Fibroblast of skin of right quadriceps (primary cell): Measurements from ENCODE around the gene GNAT2.
A peak's percentile ranks its signal among the peaks of the same experiment; 100 is the strongest.
"Not testable (repeated sequence)": the region's sequence is repeated elsewhere in the genome, so short reads cannot be mapped to it uniquely, and the experiment has no call there.

ENCODE experiments used
- DNase-seq: peaks from one replicate; pipeline ENCODE4 v3.0.0-alpha.2; 2013

GNAT2 gene

DNA sequence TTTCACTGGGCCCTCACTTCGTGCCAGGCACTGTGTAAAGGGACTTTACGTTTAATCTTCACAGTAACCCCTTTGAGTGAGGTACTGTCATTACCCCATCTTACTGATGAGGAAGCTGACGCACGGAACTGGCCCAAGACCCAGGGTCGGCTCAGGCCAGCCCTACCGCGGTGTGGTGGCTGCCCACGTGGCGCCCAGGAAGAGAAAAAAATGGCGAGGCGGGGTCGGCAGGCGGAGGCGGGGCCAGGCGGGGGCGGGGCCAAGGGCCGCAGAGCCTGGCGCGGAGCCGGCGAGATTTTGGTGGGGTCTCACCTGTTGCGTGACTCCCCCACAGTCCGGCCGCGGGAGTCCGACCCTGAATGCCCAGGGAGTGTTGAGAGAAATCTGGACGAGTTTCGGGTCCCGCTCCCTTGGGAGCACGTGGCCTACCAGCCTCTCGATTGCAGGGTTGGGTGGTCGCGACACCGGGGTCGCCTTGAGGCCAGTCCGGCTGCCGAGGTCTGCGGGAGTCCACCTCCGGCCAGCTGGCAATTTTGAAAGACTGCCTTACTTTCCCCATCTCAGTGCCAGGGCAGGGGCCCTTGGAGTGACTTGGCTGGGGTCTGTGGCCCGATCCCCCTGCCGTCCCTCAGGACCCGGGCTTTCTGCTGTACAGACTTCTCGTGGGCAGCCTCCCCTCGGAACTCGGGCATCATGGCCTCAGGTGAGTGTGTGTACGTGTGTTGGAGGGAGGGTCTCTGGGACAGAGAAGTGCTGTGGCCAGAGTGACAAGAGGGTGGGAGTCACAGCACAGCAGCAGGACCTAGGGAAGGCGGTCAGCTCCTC, at the start of gene GNAT2, which contains the start of gene AMPD2:
Gene GNAT2, minus strand, starts transcription at position 41 of the 825 bp plus-strand sequence. CDS start 6,746 bp downstream, outside the sequence.
Gene AMPD2, plus strand, starts transcription at position 262 of the 825 bp plus-strand sequence. CDS start 1,339 bp downstream, outside the sequence.
- DNase-seq, result peak; percentile 84

DNA sequence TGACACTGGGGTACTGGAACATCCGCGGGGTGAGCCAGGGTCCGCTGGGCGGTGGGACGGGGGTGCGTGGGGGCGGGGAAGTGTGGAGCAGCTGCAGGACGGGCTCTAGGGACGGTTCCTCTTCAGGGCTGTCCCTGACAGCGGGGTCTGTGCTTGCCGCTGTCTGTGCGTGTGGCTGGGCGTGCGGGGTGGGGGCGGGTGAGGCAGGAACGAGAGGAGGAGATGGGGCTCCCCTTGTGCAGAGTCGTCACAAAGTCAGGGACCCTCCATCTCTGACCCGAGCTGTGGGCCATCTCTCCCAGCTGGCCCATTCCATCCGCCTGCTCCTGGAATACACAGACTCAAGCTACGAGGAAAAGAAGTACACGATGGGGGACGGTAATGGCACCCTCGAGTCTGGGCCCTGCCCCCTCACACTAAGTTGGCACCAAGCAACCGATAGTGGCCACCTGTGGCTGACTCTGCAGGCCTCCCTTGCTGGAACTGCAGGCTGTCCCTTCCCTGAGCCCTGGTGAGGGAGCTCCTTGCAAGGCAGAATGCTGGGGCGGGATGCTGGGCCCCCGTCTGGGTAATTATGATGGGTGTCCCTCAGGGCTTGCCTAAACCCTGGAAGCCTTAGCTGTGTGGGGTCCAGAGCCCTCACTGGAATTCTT, 48.8 kb upstream of the GNAT2 start:
- DNase-seq, result no peak

DNA sequence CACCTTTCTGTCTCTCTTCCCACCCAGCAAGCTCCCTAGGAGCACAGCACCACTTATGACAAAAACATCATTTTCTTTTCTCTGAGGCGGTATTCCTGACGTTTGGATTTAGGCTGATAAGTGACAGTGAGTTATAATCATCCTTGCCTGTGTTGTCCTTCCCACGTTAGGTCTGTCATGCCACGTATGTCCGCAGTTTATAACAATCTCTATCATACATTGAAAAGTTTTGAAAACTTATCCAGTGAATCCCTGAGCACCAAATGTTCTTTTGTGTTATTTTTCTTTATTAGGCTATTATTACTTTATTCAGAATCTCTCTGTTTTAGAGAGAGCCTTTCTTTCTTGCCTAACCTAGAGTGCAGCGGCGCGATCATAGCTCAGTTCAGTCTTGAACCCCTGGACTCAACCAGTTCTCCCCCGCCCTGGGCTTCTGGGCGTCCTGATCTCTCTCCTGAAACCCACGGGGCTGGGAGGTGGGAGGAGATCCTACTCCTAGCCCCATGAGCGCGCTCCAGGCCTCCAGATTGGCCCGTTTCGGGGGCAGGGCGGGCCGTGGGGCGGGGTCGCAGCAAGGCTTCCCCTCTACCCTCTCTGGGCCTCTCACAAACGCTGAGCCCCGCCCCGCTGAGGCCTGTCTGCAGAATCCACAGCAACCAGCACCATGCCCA, 48.2 kb upstream of the GNAT2 start, which contains the start of gene GSTM2:
Gene GSTM2, plus strand, starts transcription at position 606 of the 671 bp plus-strand sequence. Its CDS starts 59 bp downstream, at position 665.
- peak; percentile 85 for DNase-seq

DNA sequence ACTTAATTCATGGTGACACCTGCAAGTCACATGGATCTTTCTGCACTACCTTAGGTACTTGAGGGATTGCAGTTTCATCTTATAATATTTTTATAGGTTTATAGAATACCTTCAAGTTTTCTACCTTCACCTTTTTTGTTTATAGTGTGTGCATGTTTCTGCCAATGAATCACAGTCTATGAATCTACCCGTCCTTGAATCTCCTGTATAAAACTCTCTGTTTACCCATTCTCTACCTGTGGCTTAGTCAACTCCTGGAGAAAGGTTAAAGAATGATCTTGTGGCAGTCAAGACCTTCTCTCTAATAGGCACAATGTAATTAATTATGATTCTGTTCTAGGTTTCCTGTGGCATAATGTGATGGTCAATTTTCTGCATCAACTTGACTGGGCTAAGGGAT, 45.3 kb upstream of the GNAT2 start:
- DNase-seq, result no peak

DNA sequence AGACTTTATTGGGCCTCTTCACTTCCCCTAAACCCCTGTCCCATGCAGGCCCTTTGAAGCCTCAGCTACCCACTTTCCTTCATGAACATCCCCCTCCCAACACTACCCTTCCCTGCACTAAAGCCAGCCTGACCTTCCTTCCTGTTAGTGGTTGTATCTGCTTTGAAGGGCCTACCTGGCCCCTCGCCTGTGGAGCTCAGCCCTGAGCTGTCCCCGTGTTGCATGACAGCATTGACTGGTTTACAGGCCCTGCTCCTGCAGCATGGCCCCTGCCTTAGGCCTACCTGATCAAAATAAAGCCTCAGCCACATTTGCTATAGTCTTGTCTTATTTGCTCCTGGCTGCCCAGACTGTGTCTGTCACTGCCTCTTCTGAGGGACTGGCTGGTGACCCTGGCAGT, 42.0 kb upstream of the GNAT2 start:
- DNase-seq, result no peak

DNA sequence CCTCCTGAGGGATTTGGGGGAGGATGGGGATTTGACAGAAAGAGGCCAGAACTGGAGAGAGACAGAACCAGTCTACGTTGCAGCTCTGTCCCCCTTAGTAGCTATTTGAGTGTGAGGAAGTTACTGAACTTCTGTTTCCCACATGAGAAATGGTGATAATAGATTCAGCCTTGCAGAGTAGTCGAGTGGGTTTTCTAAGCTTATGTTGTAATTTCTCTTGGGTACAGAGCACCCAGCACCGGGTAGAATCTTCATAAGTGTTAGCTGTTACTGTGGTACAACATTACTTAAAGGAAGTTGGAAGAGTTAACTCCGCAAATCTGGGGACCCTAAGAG, 41.2 kb upstream of the GNAT2 start:
- not testable (repeated sequence) for DNase-seq

DNA sequence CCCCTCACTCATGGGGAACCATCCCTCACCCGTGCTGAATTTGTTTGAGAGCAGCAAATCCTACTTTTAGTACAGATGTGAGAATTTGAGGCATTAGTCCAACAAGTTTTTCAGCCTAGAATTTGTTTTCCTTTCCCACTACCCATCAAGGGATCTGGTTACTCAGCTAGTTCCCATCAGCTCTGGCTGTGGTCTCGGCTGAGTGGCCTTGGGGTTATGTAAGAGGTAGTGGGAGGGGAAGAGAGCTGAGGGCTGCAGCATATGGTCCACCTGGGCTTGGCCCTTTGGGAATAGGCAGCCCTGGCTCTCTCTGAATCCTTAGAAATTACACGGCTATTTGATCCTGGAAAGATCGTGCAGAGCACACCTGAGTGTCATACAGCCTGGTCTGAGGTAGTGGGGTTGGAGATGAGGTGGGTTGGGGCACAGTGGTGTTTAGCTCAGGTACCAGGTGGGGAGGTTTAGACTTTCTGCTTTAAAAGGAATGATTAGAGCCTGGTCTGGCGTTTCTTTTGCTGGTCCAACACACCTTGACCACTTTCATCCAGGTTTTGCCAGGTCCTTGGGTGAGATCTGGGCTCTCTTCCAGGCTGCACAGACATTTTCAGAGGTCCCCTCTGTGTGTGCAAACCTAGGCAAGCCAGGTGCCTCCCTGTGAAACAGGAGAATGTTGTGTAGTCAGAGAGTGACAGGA, 40.7 kb upstream of the GNAT2 start:
- DNase-seq, result no peak

DNA sequence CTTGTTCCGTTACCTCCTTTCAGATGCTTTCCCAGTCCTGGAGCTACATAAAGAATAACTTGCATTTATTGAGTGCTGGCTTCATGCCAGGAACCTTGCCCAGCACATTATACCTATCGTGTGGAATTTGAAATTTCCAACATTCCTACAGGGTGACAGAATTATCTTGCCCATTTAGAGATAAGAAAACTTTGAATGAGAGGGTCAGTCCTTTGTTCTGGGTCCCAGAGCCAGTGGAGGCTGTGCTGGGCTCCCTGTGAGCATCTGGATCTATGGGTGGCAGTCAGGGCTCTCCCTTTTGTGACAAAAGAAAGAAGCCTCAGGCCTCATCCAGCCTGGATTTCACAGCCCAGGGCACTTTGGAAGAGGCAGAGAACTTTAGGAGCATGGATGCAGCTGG, 39.7 kb upstream of the GNAT2 start:
- no peak for DNase-seq

DNA sequence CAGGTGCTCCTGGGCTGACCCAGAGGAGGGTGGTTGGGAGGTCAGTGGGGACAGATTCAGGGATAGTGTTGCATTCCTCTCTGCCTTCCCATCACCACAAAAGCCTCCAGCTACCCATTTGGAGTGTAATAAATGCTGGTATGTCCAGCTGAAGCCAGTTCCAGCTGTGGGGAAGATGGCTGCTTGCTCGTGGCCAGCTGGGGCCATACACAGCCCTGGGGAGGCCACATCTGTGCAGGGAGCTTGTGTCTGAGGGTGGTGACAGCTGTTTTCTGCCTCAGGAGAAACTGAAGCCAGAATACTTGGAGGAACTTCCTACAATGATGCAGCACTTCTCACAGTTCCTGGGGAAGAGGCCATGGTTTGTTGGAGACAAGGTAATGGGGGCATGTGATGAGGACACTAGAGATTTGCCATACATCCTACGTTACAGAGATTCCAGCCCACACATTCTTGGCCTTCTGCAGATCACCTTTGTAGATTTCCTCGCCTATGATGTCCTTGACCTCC, 39.2 kb upstream of the GNAT2 start:
- DNase-seq, result no peak

DNA sequence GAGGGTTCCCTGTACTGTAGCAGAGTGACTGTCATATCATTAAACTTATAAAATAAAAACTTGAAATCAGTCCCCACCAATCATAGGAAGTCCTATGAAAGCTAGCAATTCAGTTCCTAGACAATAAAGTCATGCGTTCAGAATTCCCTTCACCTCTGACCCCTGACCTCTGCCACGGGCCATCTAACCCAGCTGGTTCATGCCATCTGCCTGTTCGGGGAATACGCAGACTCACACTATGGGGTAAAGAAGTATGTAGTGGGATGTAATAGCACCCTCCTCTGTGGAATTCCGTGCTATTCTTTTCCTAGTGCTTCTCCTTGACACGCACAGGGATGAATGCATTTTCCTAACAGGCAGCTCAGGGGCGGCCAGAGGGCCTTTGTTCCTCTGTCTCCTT, 38.6 kb upstream of the GNAT2 start:
- DNase-seq, result no peak

DNA sequence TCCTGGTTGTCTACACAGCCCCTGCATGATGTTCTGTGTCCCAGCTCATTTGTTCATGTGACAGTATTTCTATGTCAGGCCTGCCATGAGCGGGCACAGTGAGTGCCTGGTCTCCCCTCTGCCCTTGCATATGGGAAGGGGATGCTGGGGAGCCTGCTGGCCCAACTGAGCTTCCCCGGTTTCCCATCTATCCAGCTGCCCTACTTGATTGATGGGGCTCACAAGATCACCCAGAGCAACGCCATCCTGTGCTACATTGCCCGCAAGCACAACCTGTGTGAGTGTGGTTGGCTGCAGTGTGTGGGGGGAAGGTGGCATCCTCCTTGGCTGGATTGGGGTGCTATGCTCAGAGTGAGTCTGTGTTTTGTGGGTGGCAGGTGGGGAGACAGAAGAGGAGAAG, 38.0 kb upstream of the GNAT2 start:
- DNase-seq, result no peak

DNA sequence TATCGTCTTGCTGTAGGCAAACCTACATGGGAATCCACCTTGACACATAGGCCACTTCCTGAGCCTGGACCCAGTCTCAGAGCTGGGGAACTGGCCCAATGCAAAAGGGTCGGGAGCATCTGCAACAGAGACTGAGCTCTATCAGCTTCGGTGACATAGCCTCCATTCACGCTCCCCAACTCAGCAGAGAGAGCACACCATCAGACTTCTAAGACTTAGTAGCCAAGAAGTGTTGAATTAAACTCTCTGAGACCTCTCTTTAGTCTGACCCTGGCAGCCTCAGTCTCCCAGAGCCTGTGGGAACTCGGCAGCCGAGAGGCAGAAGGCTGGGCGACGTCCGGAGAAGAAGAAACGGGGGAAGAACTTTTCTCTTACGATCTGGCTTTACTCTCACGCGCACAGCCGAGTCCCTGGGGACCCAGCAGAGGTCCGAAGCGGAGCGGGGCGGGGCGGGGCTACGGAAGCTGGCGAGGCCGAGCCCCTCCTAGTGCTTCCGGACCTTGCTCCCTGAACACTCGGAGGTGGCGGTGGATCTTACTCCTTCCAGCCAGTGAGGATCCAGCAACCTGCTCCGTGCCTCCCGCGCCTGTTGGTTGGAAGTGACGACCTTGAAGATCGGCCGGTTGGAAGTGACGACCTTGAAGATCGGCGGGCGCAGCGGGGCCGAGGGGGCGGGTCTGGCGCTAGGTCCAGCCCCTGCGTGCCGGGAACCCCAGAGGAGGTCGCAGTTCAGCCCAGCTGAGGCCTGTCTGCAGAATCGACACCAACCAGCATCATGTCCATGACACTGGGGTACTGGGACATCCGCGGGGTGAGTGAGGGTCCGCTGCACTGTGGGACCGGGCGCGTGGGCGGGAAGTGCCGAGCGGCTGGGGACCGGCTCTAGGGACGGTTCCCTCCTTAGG, 36.5 kb upstream of the GNAT2 start, which contains the start of gene GSTM4:
Gene GSTM4, plus strand, starts transcription at position 485 of the 905 bp plus-strand sequence. Its CDS starts 291 bp downstream, at position 776.
- DNase-seq, result peak; percentile 73

DNA sequence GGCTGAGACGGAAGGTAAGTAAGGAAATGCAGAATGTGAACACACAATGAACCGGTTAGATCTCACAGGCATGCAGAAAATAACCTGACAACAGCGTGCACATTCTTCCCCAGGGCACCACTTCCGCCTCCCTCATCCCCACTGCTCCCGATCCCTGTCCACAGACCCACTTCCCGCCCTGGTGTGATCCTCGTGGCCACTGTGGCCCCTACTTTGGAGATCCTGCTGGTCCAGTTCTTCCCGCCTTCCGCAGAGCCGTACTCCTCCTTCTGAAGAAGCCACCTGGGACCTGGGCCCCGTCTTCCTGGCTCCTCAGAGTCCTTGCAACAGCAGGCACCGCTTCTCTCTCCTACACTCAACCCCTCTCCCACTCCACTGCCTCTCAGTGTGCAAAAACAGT, 35.1 kb upstream of the GNAT2 start:
- DNase-seq, result no peak

DNA sequence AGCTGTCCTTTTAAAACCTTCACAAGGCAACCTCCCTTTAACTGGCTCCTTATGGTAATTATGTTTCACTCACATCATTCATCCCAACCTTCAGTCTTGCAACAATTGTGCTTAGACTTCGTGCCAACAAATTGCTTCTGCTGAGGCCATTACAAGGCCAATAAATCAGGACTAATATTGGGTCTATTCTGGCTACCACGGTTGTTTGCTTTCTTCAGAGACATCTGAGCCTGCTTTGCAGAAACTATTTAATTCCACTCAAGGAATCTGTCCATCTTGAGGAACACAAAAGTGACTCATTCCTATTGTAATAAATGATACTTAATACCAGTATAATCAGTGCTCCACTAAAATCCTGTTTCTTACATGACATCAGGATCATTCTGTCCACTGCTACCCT, 33.9 kb upstream of the GNAT2 start:
- DNase-seq, result no peak

DNA sequence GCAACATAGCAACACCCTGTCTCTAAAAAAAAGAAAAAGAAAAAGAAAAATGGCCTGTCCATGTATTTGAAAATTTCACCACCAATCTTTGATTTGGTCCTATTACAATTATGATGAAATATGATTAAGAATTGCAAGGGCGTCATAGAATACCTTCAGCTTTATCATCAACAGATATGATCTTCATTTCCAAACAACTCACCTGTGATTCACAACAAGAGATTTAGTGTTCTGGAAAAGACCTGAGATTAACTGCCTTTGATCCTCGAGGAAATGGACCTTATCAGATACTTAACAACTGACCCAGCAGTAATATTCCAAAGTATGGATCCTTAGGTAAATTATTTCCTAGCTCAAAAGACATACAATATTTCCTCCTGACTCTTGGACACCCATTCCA, 33.0 kb upstream of the GNAT2 start:
- no peak for DNase-seq

DNA sequence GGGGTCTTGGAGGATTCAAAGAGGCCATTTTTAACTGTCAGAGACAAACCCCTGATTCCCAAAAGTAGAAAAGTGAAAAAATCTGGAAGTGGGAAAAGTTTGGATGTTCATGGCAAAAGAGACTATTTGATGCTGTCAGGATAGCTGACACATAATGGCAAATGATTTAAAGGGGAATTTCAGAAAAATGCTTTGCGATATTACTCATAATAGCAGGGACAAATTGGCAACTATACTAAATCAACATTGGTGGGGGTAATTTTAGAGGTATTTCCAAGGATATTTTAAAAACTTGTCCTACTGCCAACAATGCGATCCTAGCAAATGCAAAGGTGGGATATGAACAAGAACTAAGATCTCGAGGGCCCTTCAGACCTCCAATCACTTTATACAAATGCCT, 31.2 kb upstream of the GNAT2 start:
- peak; percentile 50 for DNase-seq

DNA sequence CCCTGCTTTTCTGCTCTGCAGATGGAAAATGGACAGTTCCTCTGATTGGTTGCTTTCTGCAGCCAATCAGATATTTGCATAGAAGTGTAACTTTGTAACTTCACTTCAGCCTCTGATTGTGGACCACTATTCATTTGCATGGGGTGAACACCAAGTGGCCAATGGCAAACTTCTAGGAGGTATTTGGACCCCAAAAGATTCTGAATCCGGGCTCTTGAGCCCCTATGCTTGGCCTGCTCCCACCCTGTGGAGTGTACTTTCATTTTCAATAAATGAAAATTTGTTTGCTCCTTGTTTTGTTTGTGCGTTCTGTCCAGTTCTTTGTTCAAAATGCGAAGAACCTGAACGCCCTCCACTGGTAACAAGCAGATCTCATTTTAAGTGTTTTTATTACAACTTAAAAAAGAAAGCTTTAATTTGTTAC, 30.1 kb upstream of the GNAT2 start:
- DNase-seq, result no peak

DNA sequence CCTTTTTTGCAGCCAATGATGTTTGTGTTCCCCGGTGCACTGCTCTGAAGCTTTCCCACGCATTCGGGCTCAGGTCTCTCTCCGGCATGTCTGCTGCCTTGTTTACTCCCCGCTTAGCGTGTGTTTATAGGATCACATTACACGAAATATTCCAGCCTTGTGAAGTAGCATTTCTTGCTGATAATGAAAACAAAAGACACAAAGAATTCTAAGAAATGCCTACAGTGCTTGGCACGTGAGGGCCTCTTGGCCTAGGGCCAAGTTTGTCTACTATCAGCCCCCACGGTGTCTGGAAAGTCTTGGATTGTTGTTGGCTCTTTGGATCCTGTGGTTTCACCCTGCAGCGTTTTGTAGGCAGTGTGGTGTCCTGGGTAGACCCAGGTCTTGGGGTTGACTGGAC, 25.3 kb upstream of the GNAT2 start:
- DNase-seq, result no peak

DNA sequence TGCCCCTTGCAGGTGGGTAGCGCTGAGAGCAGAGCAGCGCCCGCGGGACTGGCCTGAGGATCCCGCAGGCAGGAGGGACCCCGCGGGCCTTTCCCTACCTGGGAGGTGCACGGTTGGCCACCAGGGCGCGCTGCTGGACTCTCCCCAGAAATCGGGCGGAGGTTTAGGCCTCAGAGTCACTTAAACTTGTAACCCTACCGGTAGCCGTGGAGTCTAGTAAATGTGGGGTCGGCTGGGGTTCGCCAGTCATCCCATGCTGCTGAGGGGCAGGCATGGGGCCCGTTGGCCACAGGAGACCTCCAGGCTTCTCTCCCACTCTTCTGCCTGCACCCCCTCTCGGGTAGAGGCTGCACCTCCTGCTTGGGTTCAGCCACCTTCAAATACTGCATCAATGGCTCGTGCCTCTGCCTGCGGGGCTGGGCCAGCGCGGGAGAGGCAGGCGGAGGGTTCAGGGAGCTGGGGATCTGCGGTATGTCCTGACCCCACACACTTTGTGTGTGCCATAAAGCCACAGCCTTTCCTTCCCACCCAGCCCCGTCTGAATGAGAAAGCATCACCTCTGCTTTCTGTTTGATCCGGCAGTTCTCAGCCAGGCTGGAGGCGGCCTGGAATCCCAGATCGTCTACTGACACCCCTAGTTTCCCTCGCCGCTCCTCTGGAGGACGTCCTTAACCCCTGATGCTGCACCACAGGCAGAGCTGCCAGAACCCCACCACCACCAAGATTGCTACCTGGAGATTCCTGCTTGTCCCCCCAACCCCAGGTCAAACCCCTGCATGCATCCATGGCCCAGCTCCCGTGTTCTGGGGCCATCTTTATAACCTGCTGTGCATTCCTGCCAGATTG, 24.2 kb upstream of the GNAT2 start:
- DNase-seq, result peak; percentile 68

DNA sequence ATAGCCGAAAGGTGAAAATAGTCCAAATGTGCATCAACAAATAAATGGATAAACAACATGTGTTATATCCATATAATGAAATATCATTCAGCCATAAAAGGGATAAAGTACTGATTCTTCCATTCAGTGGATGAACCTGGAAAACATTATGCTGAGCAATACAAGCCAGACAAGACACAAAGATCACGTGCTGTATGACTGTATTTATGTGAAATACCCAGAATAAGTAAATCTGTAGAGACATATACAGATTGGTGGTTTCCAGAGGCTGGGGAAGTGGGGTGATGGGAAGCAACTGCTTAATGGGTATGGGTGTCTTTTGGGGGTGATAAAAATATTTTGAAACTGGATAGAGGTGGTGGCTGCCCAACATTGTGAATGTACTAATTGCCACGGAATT, 23.2 kb upstream of the GNAT2 start:
- DNase-seq, result no peak

DNA sequence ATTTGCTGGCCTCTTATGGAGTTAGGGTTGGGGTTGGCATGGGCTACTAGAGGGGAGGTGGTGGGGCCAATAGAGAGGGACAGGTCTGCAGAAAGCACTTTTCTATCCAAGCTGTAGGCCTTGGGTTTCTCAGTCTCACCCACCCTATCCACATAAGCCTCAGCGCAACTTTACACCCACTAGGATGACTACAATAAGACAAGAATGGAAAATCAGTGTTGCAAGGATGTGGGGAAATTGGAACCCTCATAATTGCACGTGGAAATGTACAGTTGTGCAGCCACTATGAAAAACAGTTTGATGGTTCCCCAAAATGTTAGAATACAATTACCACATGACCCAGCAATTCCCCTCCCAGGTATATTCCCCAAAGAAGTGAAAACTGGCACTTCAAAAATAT, 22.4 kb upstream of the GNAT2 start:
- DNase-seq, result no peak
